Medulla oblongata (tissue), 1 donor: ENCODE measurements around the gene MEIOB.
"Not testable (repeated sequence)": the region's sequence is repeated elsewhere in the genome, so short reads cannot be mapped to it uniquely, and the experiment has no call there.

Experiments used
- DNase-seq: peaks from one replicate; pipeline ENCODE4 v3.0.0-alpha.2; 2015; ENCODE audit errors: extremely low spot score

Gene MEIOB

DNA sequence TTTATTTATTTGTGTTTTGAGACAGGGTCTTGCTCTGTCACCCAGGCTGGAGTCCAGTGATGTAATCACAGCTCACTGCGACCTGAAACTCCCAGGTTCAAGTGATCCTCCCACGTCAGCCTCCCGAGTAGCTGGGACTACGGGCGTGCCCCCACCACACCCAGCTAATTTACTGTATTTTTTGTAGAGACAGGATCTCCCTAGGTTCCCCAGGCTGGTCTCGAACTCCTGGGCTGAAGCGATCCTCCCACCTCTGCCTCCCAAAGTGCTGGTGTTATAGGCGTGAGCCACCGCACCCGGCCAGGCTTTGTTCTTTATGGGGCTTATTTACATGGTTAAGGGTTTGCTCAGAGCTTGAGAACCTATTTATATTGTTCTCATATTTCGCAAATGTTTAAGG lies 5.8 kb upstream of the MEIOB start:
- DNase-seq: no peak

- DNase-seq: no peak
Observed at GRCh38 chr16:1877089-1877488, 5.1 kb upstream of the MEIOB start.

- no peak for DNase-seq
Observed at GRCh38 chr16:1876468-1876867, 4.5 kb upstream of the MEIOB start.

GRCh38 chr16:1876066-1876465 lies 4.1 kb upstream of the MEIOB start:
- not testable (repeated sequence) for DNase-seq

GRCh38 chr16:1874854-1875253 lies 2.9 kb upstream of the MEIOB start:
- DNase-seq: no peak

DNA sequence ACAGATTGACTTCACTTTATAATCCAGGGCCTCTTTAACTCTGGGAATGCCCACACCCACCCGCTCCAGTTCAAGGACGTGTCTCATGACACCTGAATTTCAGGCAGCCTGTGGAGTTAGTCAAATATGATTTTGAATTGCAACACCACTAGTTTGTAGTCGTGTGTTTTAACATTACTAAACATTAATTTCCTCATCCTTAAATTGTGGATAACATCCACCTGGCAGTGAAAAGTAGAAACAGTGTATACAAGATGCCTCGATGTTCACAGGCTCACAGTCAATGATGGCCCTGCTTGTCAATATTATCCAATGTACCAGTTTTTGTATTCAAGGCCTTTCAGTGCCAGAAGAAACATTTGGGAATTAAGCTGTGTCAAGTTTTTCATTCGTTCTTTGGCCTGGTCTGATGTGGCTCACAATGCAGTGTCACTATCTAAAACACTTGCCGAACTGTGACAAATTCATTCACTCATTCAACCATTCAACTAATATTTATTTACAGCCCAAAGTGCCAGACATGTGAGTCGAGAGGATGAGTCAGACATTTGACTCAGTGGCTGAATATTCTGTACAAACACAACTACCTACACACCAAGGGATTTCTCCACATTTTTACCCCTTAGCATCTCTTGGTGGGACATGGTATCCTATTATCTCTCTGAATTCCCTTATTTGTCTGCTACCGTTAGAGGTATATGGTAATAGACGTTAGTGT lies 1.4 kb downstream of the MEIOB start:
- DNase-seq: no peak

GRCh38 chr16:1865902-1866690 lies 5.9 kb downstream of the MEIOB start:
- no peak for DNase-seq

GRCh38 chr16:1863681-1864460 lies 8.1 kb downstream of the MEIOB start:
- DNase-seq: peak; percentile 20

- no peak for DNase-seq
Observed at GRCh38 chr16:1862394-1862793, 9.6 kb downstream of the MEIOB start.

DNA sequence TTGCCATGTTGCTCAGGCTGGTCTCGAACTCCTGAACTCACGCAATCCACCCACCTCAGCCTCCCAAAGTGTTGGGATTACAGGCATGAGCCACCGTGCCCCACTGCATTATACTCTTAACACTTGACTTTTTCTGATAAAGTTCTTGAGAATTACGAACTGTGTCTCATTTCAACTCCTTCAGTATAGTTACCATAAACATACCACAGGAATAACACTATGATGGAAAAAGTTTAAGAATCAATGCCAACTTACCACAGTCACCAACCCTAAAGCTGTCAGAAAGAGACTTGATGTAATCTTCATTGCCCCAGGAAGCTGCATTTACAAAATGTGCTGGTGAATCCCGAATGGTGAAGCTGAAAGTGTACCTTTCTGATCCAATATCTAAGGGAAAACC lies 10.2 kb downstream of the MEIOB start:
- no peak for DNase-seq

DNA sequence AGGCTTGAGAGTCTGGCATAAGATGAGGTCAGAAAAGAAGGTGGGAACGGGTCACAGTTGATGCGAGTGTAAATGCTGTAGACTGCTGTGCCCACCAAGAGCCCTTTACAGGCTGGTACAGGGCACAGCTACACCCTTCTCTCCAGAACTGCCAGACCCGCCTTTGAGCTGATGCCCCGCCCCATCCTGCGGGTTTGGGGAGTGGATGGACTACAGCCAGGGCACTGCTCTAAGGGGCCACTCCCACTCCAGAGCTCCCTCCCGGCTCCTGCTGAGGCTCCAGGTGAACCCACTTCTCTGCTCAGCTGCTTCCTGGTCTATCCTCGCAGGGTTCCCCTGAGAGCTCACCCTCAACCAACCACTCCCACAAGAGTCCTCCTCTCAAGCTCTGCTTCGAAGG lies 12.3 kb downstream of the MEIOB start:
- DNase-seq: no peak

DNA sequence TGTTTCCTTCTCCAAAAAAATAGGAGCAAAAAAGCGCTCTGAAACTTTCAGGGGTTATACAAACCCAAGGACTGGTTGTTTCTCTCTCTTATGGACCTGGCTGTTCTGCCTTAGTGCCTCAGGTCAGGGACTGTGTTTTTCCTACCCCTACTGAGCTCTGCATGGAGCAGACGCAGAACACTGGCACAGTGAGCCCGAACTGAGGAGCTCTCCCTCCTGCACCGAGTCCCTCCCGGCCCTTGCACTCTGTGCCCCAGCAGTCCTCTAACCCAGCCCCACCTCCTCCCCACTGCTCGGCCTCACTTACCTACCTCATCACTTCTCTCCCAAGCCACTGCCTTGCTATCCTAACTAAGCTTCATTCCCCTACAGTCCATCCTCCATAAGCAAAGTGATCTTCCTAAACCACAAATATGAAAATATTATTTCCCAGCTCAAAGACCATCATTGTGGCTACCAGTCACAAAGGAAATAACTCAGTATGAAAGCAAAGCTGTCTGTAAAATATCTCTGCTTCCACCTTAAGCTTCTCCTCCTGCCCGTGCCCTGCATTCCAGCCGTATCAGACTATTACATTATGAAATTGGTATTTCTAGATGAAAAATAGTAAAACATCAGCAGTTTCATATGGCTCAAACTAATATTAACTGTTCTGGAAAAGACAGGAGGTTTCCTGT lies 13.6 kb downstream of the MEIOB start:
- no peak for DNase-seq

- DNase-seq: no peak
Observed at GRCh38 chr16:1857433-1858097, 14.4 kb downstream of the MEIOB start.

DNA sequence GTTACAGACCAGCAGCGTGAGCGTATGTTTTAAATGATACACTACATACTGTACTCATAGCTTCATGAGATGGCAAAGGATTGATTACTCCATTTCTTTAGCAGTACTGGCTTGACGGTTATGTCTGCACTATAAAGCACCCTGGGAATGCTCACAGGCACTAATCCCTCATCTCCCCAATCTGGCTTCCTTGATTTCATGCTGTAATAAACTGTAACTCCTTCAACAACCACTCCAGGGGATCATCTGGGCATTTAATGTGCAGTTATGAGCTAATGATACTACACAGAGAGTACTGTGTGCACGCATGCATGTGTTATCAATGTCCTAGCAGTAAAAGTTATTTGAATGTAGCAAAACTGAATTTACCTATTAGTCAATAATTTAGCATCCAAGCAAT lies 20.2 kb downstream of the MEIOB start:
- DNase-seq: no peak

- no peak for DNase-seq
Observed at GRCh38 chr16:1850981-1851380, 21.0 kb downstream of the MEIOB start.

GRCh38 chr16:1846416-1846815 lies 25.5 kb downstream of the MEIOB start:
- DNase-seq: no peak

GRCh38 chr16:1845985-1846384 lies 26.0 kb downstream of the MEIOB start:
- DNase-seq: no peak

DNA sequence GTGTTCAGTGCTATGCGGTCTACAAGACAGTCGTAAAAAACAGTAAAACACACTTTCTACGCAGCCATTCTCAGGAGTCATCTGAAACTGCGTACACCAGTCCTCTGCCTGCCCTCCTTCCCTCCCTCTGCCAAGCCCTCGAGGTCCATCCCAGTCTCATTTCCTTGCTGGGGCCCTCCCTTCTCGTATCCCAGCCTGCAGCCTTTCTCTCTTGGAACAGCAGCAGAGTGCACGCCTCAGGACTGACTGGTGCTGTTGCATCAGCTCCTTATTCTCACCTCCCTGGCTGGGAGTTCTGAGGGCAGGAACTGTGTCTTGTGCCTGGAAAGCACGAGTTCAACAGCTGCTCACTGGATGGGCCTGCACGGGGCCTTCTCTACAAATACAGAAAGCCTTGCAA lies 32.4 kb downstream of the MEIOB start:
- DNase-seq: no peak

DNA sequence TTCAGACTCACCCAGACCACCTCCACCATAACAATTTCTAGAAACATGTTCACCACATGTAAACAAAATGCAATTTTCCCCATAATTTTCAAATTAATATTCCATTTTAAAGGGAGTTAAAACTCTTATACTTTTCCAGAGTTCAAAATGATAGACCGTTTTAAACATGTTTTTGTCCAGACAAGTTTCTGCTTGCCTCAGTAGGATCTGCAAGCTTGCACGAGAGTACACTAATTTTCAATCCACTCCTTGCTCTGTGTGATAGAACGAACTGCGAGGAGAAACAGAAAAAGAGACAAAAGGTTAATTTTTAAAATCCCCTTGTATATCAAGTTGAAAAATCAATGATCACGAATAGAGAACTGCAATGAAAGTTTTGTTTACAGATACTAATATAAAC lies 37.9 kb downstream of the MEIOB start:
- DNase-seq: no peak

DNA sequence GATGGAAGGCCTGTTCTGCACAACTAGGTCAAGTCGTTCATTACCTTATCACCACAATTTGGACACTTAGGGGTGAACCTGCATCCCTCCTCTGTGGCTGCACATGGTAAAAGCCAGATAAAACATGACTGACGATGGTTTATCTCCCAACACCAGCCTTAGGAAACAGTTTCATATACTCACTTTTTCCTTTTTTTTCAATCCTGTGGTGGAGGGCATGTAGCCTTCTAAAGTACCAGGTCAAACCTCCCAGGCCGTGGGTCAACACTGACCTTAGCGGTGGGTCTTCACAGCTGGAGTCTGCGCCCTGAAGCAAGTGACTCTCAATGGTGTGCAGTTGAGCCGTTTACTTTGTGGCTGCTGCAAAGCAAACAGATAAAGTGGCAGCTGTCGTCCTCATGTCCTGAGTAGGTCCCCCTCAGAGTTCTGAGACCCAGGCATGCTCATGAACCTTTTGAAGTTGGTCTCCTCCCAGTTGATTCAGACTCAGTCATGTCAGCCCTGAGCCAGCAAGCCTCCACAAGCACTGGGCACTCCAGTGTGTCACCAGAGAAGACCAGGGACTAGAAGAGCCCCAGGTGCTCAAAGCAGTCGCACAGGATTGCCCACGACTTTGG lies 39.0 kb downstream of the MEIOB start:
- no peak for DNase-seq
